ENCODE measurements around the gene UNC13A.

The UNC13A gene

GRCh38 chr19:17655751-17656472, 32.2 kb downstream of the UNC13A start:
- Histone ChIP-seq H3K27me3 (ENCODE audit: low read length) (no peaks in the 10 kb centered on the region), H4K20me1 (ENCODE audit: low read depth, low read length) (no peaks in the 10 kb centered on the region), H3K4me3 (ENCODE audit: insufficient read depth, low read length, poor library complexity, severe bottlenecking) (no peak overlapping the region)

GRCh38 chr19:17654993-17655392, 33.2 kb downstream of the UNC13A start:
- Histone ChIP-seq H3K9ac (ENCODE audit: low read length) (no peak overlapping the region), H3K4me2 (ENCODE audit: low read depth, low read length, poor library complexity, severe bottlenecking) (no peak overlapping the region), H3K4me3 (ENCODE audit: insufficient read depth, low read length, poor library complexity, severe bottlenecking) (no peak overlapping the region), H3K9me2 (replicated peaks; ENCODE audit: insufficient read depth, low read length) (no peaks in the 10 kb centered on the region), H4K20me1 (ENCODE audit: low read depth, low read length) (no peaks in the 10 kb centered on the region), H3K36me3 (ENCODE audit: low read length) (no peaks in the 10 kb centered on the region), H2AFZ (ENCODE audit: low read depth, low read length, severe bottlenecking) (no peak overlapping the region), H3F3A (ENCODE audit: insufficient read depth) (no peaks in the 10 kb centered on the region), H3K79me2 (ENCODE audit: insufficient read depth, low read length) (no peaks in the 10 kb centered on the region), H3K27ac (ENCODE audit: low read depth, low read length) (no peak overlapping the region), H3K9me3 (ENCODE audit: insufficient read depth, low read length) (no peaks in the 10 kb centered on the region), H3K27me3 (ENCODE audit: low read length) (no peaks in the 10 kb centered on the region)
- TF ChIP-seq EZH2phosphoT487 (conservative IDR thresholded peaks at IDR 0.05; ENCODE audit: low read length) = no peak

More at GRCh38 chr19:17655751-17656472, 32.2 kb downstream of the UNC13A start:
- no peaks in the 10 kb centered on the region for H3K79me2 ChIP-seq (ENCODE audit: insufficient read depth, low read length)
- no peaks in the 10 kb centered on the region for H3K9me2 ChIP-seq (replicated peaks; ENCODE audit: insufficient read depth, low read length)
- no peak overlapping the region for H3K27ac ChIP-seq (ENCODE audit: low read depth, low read length)
- no peak overlapping the region for H3K4me2 ChIP-seq (ENCODE audit: low read depth, low read length, poor library complexity, severe bottlenecking)
- no peaks in the 10 kb centered on the region for H3F3A ChIP-seq (ENCODE audit: insufficient read depth)
- H3K9ac ChIP-seq (ENCODE audit: low read length) = no peak overlapping the region
- H2AFZ ChIP-seq (ENCODE audit: low read depth, low read length, severe bottlenecking) = no peak overlapping the region
- no peaks in the 10 kb centered on the region for H3K9me3 ChIP-seq (ENCODE audit: insufficient read depth, low read length)
- H3K36me3 ChIP-seq (ENCODE audit: low read length) = no peaks in the 10 kb centered on the region
- TF ChIP-seq CTCF (IDR thresholded peaks at IDR 0.05; ENCODE audit: insufficient read depth, low read length, poor library complexity, severe bottlenecking) (no peak), EZH2phosphoT487 (conservative IDR thresholded peaks at IDR 0.05; ENCODE audit: low read length) (no peak)

GRCh38 chr19:17652627-17653026, 35.5 kb downstream of the UNC13A start:
- Histone ChIP-seq H3K9me3 (ENCODE audit: insufficient read depth, low read length) (no peaks in the 10 kb centered on the region), H3K9me2 (replicated peaks; ENCODE audit: insufficient read depth, low read length) (no peaks in the 10 kb centered on the region), H4K20me1 (ENCODE audit: low read depth, low read length) (no peaks in the 10 kb centered on the region), H3F3A (ENCODE audit: insufficient read depth) (no peaks in the 10 kb centered on the region), H3K27me3 (ENCODE audit: low read length) (no peaks in the 10 kb centered on the region), H3K4me3 (ENCODE audit: insufficient read depth, low read length, poor library complexity, severe bottlenecking) (no peak overlapping the region), H3K9ac (ENCODE audit: low read length) (no peak overlapping the region), H3K36me3 (ENCODE audit: low read length) (no peaks in the 10 kb centered on the region), H3K4me2 (ENCODE audit: low read depth, low read length, poor library complexity, severe bottlenecking) (no peak overlapping the region), H3K79me2 (ENCODE audit: insufficient read depth, low read length) (no peaks in the 10 kb centered on the region), H2AFZ (ENCODE audit: low read depth, low read length, severe bottlenecking) (no peak overlapping the region), H3K27ac (ENCODE audit: low read depth, low read length) (no peak overlapping the region)
- TF ChIP-seq CTCF (IDR thresholded peaks at IDR 0.05; ENCODE audit: insufficient read depth, low read length, poor library complexity, severe bottlenecking) = no peak
- TF ChIP-seq EZH2phosphoT487 (conservative IDR thresholded peaks at IDR 0.05; ENCODE audit: low read length) = no peak

GRCh38 chr19:17648786-17649185, 39.4 kb downstream of the UNC13A start:
- no peak overlapping the region for H3K4me2 ChIP-seq (ENCODE audit: low read depth, low read length, poor library complexity, severe bottlenecking)
- no peaks in the 10 kb centered on the region for H3K27me3 ChIP-seq (ENCODE audit: low read length)
- no peak for TF ChIP-seq EZH2phosphoT487 (conservative IDR thresholded peaks at IDR 0.05; ENCODE audit: low read length)
- no peak for TF ChIP-seq CTCF (IDR thresholded peaks at IDR 0.05; ENCODE audit: insufficient read depth, low read length, poor library complexity, severe bottlenecking)
- no peak overlapping the region for H3K27ac ChIP-seq (ENCODE audit: low read depth, low read length)
- H3K9me3 ChIP-seq (ENCODE audit: insufficient read depth, low read length) = no peaks in the 10 kb centered on the region
- H3K9ac ChIP-seq (ENCODE audit: low read length) = no peak overlapping the region
- H4K20me1 ChIP-seq (ENCODE audit: low read depth, low read length) = no peaks in the 10 kb centered on the region
- H3K4me3 ChIP-seq (ENCODE audit: insufficient read depth, low read length, poor library complexity, severe bottlenecking) = no peak overlapping the region
- H2AFZ ChIP-seq (ENCODE audit: low read depth, low read length, severe bottlenecking) = no peak overlapping the region
- H3K9me2 ChIP-seq (replicated peaks; ENCODE audit: insufficient read depth, low read length) = no peaks in the 10 kb centered on the region
- H3F3A ChIP-seq (ENCODE audit: insufficient read depth) = no peaks in the 10 kb centered on the region
- H3K36me3 ChIP-seq (ENCODE audit: low read length) = no peaks in the 10 kb centered on the region
- H3K79me2 ChIP-seq (ENCODE audit: insufficient read depth, low read length) = no peaks in the 10 kb centered on the region
